Nephron progenitor cell (in vitro differentiated cells): ENCODE data around the gene CRELD2.
A peak's percentile ranks its signal among the peaks of the same experiment; 100 is the strongest.

Experiments used
- DNase-seq: peaks from one replicate; pipeline ENCODE4 v3.0.0; 2021
- H3K27ac Mint-ChIP-seq: 2 replicates; pipeline ENCODE4 v1.8.0; 2021; ENCODE audit warnings: mild to moderate bottlenecking, moderate library complexity, mixed read lengths
- H3K27me3 Mint-ChIP-seq: 2 replicates; pipeline ENCODE4 v1.8.0; 2021; ENCODE audit warnings: mild to moderate bottlenecking, low read depth, mixed read lengths; ENCODE audit not compliant: poor library complexity
- H3K36me3 Mint-ChIP-seq: 2 replicates; pipeline ENCODE4 v1.8.0; 2021; ENCODE audit warnings: low read depth, mixed read lengths
- H3K4me1 Mint-ChIP-seq: 2 replicates; pipeline ENCODE4 v1.8.0; 2021; ENCODE audit warnings: mixed read lengths
- H3K4me3 Mint-ChIP-seq: 2 replicates; pipeline ENCODE4 v1.8.0; 2021; ENCODE audit warnings: mild to moderate bottlenecking, moderate library complexity, mixed read lengths
- H3K9me3 Mint-ChIP-seq: 2 replicates; pipeline ENCODE4 v1.8.0; 2021; ENCODE audit warnings: mild to moderate bottlenecking, moderate library complexity, mixed read lengths
- CTCF ChIP-seq: fragments of 200-600 bp; sonication (generic); IDR thresholded peaks from 2 replicates; pipeline ENCODE4 v1.5.0; 2021; ENCODE audit warnings: antibody characterized with exemption

Gene CRELD2

GRCh38 chr22:49882519-49883293, 35.7 kb upstream of the CRELD2 start:
- Mint-ChIP-seq H3K27me3 (peaks cover 3% of the 10 kb centered on the region), H3K4me3 (no peak overlapping the region), H3K9me3 (peaks cover 96% of the 10 kb centered on the region), H3K27ac (peak overlapping the region; percentile 14), H3K36me3 (peaks cover 96% of the 10 kb centered on the region), H3K4me1 (peaks cover 7% of the 10 kb centered on the region)
- no peak for TF ChIP-seq CTCF
- no peak for DNase-seq

- Mint-ChIP-seq H3K4me3 (no peak overlapping the region), H3K27ac (no peak overlapping the region), H3K9me3 (peaks cover 96% of the 10 kb centered on the region), H3K36me3 (peaks cover 96% of the 10 kb centered on the region), H3K27me3 (peaks cover 3% of the 10 kb centered on the region), H3K4me1 (peaks cover 12% of the 10 kb centered on the region)
- TF ChIP-seq CTCF, result no peak
- no peak for DNase-seq
Observed at GRCh38 chr22:49883294-49883640, 35.2 kb upstream of the CRELD2 start.

- H3K36me3 Mint-ChIP-seq, result peaks cover 96% of the 10 kb centered on the region
- peaks cover 12% of the 10 kb centered on the region for H3K4me1 Mint-ChIP-seq
- H3K27me3 Mint-ChIP-seq, result peaks cover 3% of the 10 kb centered on the region
- H3K9me3 Mint-ChIP-seq, result peaks cover 96% of the 10 kb centered on the region
- TF ChIP-seq CTCF, result no peak
- H3K4me3 Mint-ChIP-seq, result no peak overlapping the region
- no peak for DNase-seq
- peak overlapping the region; percentile 87 for H3K27ac Mint-ChIP-seq
Observed at GRCh38 chr22:49884075-49884474, 34.4 kb upstream of the CRELD2 start.

GRCh38 chr22:49884503-49885260, 33.8 kb upstream of the CRELD2 start:
- TF ChIP-seq CTCF, result no peak
- Mint-ChIP-seq H3K9me3 (peaks cover 96% of the 10 kb centered on the region), H3K4me3 (no peak overlapping the region), H3K27ac (no peak overlapping the region), H3K4me1 (peaks cover 12% of the 10 kb centered on the region), H3K36me3 (peaks cover 96% of the 10 kb centered on the region), H3K27me3 (peaks cover 3% of the 10 kb centered on the region)
- no peak for DNase-seq

- Mint-ChIP-seq H3K27ac (no peak overlapping the region), H3K4me3 (no peak overlapping the region), H3K4me1 (peaks cover 12% of the 10 kb centered on the region), H3K27me3 (peaks cover 3% of the 10 kb centered on the region), H3K9me3 (peaks cover 96% of the 10 kb centered on the region), H3K36me3 (peaks cover 96% of the 10 kb centered on the region)
- DNase-seq, result no peak
- TF ChIP-seq CTCF, result no peak
Observed at GRCh38 chr22:49885281-49885680, 33.2 kb upstream of the CRELD2 start.
